Activated CD4-positive, alpha-beta T cell treated with anti-CD3 and anti-CD28 coated beads for 1 hour (primary cell): ENCODE results near the gene SRGAP1.

Experiments used
- DNase-seq: peaks from one replicate; pipeline ENCODE4 v3.0.0-alpha.2; 2020

SRGAP1 gene

DNA sequence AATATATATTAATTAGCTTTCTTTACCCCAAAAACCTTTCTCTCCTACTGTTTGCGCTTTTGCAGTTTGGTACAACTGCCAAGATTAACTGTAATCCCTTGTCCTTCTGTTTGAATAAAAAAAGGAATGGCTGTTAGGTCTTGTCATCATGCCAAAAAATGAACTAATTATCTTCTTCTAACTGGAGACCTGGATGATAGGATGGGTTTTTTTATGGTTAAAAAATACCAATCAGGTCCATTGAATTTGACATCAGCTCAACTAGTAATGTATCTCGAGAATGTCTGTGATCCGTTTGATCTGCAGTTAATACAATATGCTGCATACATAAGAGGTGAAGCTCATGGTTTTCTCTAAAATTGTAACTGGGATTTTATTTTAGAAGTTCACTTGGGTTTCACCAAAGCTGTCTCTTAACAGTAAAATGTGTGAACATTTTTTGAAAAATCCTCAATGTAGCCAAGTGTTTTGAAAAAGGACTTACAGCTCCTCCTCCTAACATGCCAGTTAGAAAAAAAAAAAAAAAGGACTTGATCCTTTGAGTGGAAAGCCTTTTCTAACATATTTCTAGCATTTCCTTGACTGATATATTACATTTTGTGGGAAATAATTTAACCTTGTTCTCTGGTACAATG is 96.8 kb downstream of the SRGAP1 start:
- no peak for DNase-seq

DNA sequence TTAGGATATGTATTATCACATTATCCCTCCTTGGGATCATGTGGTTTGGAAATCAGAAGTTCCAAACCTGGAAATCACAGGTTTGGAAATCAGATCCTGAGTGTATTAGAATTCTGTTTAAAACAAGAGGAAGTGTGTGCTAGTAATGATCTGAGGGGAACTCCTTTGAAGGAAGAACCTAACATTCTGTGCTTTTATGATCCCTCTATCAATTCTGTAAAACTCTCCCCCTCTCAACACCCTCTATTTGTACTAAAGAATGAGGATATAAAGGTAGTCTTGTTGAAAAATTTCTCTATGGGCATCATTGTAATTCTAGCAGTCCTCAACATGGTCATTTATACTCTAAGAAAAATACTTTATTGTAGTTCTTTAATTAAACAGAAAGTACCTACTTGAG is 97.4 kb downstream of the SRGAP1 start:
- no peak for DNase-seq

DNA sequence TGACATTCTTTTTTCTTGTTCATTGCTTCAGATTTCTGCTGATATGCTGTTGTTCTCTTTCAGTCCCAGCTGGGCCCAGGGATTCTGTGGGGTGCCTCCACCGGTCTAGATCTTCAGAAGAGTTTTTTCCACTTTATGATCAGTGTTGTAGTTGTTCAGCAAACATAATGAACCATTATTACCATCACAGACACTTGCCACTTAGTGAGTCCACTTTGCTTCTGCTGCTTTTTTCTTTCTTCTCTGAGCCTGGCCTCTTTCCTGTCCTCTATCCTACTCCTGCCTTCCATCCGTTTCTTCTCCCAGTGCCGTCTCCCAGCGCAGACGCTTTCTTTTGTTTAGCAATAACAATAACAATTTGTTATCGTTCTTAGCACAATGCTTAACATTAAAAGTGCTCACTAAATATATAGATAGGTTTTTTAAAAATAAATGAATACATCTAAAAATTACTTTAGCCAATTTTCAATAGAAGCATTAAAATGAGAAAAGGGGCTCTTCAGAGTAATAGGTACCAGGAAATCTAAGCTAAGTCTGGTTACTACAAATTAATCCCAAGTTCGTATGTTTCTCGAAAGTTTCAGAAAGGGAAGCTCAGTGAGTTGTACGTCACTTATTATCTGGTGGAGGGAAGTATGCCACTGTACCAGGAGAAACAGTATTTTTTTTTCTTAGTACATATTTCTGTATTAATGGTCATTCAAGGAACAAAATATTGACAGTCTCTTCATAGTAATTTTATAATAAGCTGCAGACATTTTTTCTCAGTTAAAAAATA is 98.2 kb downstream of the SRGAP1 start:
- DNase-seq: no peak

DNA sequence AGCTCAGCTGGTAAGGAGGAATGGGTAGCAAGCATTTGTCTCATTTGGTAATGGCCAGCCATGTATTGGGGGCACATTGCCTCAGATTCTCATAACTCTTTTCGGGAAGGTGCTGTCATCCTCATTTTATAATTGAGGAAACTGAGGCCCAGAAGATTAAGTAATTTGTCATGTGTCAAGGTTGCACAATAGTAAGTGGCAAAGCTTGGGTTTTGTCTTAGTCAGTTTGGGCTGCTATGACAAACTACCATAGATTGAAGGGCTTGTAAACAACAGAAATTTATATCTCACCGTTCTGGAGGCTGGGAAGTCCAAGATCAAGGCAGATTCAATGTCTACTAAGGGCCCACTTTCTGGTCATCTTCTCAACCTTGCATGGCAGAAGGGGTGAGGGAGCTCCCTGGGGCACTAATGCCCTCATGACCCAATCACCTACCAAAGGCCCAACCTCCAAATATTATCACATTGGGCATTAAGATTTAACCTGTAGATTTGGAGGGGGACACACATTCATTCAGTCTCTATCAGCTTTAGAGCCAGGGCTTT is 99.6 kb downstream of the SRGAP1 start:
- no peak for DNase-seq

DNA sequence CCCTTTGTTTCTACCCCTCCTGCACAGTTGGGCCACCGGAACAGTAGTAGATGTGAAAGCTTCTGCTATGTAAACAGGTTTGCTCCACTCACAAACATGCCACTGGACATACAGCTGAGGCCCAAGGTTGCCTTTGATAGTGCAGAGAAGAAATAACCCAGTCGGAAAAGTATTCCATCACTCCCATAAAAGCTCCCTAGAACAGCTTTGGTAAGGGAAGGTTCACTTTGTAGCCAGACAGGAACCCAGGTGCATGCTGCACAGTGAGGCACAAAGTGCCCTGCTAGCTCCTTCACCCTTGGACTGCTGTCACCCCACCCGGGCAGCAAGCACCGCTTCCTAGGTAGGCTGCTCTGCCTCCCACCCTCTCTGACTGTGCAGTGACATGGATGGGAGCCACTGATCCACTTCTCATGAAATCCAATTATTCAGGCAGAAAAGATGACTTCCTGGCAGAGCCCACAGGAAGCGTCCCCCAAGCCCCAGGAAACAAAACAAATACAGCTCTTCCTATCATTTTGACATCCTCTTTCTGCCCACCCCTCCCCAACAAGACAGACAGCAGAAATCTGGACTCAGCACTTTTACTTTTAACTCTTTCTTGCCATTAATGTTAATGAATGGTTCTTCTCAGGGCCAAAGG is 100.2 kb downstream of the SRGAP1 start:
- DNase-seq: no peak

DNA sequence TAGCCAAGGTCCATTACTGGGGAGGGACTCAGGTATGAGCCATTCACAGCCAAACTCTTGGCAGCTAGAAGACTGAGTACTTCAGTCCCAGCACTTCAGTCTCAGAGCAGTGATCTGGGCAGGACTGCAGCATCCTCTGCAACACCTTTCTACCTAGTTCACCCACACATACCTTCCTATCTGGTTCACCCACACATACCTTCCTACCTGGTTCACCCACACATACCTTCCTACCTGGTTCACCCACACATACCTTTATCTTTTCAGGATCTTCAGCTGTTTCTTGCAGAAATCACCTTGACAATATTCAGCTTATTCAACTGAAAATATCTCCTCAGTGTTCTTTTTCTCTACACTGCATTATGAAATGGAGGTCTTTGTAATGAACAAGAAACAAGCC is 101.3 kb downstream of the SRGAP1 start:
- no peak for DNase-seq

DNA sequence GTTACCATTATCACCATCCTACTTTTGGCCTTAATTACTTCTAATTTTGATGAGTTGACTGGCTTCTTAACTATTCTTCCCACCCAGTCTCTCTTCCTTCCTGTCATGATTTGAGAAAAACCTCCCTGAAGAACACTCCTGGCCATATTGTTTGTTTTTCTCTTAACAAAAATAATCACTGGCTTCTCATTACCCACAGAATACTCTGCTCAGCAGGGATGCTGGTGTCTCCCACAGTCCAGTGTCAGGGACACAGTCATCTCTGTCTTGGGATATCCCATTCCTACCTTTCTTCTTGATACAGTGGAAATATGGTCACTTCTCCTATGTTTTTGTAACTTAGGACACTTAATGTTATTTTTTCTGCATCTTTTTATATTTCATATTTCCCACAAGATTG is 103.7 kb downstream of the SRGAP1 start:
- DNase-seq: no peak

DNA sequence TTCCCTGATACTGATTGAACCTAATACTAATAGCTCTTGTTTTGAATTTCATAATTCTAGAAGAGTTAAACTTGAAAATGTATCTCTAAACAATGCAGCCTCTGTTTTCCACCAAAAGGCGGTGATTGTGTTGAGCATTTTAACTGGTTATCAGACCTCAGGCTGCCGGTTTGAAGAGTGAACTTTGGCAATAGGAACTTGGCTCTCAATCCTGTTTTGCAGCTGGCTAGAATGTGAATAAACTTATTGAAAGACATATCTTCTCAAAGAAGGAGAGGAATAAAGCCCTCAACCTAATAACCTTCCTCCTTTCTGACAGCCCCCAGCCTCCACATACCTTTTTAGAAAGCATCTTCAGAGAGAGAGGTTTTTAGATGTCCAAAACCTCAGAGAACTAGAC is 105.4 kb downstream of the SRGAP1 start:
- no peak for DNase-seq

DNA sequence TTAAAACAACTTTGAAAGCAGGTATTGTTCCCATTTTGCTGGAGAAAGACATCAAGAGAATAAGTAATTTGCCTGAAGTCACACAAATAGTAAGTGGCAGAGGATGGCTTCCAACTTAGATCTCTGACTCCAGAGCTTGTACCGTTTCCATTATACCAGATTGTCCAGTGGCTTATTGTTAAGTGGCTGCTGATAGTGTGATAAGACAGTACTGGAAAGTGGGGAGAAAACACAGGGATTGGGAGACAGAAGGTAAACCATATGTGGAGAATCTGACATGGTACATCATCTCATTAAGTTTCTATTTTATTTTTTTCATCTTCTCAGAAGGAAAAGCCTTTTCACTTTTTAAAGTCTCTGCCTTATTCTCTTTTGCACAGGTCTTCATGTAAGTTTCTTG is 108.5 kb downstream of the SRGAP1 start:
- no peak for DNase-seq

DNA sequence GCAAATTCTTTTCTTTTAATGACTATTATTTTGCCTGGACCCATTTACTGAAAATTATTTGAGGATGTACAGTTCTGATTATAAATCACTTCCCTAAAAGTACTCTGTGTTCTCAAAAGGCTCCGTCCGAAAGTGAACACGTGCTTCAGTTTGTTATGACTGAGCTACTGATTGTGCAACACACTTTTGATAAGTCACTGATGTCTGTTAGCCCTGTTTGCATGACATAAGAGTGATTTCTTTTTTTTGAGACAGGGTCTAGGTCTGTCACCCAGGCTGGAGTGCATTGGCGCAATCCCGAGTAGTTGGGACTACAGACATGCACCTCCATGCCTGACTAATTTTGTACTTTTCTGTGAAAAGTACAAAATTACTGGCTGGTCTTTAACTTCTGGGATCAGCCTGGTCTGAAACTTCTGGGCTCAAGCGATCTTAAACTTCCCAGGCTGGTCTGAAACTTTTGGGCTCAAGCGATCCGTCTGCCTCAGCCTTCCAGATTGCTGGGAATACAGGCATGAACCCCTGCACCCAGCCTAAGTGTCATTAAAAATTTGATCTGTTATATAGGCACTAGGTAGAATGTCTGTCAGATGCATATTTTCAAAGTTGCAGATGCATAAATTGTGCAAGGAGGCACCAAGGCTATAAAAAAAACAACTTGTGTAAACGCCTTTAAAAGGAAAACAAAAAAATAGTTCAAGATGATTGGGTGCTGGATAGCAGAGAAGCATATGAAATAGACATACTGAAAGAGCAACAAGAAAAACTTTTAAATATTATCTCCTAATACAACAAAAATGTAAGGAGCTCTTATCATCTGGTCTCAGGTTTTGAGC is 111.5 kb downstream of the SRGAP1 start:
- no peak for DNase-seq

DNA sequence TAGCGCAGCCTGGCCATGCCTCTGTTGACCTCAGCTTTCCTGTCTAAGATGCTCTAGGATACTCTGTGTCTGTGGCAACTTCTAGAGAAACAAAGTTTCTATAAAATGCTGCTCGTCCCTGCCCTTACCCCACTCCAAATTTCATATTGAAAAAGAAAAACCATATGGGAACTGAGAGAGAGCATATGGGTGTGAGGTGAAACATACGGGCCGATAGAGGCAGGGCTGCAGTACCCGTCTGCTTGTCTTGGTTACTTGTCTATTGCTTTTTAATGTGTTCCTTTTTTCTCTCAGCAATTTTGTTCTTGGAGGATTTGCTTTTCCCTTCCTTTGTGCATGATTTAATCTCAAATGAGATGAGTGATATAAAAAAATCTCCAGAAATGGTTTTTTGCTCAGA is 113.0 kb downstream of the SRGAP1 start:
- DNase-seq: no peak

DNA sequence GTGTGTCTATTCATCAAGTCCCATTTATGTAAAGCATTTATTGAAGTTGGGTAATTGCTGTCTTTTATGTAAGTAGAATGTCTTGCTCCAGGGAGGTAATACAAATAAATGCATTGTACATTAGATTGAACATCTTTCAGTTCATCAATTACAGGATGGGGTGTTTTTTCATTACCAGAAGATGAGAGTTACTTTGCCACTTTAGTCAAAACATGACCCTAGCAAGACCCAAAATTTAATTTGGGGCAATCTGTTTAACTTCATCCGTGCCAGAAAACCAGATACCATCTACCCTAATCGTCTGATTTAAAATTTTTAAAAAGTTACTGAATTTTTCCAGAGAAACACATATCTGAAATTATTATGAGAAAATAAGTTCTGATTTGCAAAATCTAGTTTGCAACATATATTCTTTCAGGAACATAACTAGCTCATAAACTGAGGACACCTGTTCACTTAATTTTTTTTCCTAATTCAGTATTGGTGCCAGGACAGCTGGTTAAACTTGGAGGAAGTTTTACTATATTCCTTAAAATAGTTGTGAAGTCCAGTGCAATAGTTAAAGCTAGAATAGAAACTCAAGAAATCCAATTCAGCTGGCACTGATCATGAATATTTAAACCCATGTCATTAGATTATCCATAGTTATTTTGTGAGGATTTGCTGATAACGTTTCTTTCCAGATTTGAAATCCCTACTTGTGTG is 114.5 kb downstream of the SRGAP1 start:
- no peak for DNase-seq

DNA sequence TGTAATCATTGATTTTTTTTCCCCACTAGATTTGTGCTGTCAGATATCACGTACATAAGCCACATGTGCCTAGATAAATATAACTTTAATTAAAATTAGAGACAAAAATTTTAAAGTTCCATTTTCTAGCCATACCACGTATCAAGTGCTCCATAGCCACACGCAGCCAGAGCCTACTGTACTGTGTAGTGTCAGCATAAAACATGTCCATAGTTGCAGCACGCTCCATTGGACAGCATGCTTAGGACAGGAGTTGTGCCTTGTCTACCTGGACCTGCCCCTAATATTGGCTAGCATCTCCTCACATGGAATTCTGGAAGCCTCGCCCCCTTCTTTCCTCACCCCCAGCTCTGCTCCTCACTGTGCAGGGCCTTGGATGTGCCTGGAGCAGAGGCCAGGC is 116.5 kb downstream of the SRGAP1 start:
- no peak for DNase-seq

DNA sequence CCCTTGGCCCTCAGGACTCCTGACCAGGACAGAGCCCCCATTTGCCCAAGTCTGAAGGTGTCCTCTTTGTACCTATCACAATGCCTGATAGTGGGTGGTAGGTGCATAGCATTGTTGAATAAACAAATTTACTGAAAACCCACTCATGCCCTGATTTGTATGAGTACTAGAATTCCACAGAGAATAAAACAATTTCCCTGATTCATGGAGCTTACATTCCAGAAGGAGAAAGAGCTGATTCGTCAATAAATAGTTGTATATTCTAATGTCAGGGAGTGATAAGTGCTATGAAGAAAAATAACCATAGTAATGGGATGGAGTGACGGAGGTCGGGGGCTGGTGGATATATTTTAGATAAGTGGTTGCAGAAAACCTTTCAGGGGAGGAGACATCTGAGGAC is 117.0 kb downstream of the SRGAP1 start:
- no peak for DNase-seq

DNA sequence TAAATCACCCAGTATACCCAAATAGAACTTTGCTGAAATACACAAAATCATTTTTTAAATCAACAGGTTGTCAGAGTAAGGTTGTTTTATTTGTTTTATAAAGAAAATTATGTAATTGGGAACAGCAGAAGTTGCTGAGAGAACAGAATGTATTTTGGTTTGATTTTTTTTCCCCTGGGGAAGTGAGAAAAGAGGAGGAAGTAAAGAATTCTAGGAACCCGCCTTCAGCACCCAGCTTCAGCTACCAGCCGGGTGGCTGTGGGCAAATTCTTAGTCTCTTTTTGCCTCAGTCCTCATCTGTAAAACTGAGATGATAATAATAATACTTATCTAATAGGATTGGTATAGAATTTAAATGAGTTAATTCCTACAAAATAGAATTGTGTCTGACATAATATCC is 119.4 kb downstream of the SRGAP1 start:
- DNase-seq: no peak

DNA sequence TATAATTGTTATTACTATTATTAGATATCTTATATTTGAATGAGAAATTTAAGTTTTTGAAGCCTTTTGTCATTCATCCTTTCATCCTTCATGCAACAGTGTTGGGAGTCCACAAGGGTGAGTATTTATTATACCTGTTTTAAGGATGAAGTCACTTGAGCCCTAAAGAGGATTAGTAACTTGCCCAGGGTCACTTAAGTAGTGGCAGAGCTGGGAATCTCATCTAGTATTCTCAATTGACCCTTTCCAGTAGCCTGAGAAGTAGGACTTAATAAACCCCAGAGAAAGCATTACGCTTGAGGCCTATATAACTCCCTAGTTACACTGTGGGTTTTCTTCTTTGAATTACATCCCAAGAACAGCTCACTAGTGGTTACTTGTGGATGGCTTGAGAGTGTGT is 119.8 kb downstream of the SRGAP1 start:
- DNase-seq: no peak

DNA sequence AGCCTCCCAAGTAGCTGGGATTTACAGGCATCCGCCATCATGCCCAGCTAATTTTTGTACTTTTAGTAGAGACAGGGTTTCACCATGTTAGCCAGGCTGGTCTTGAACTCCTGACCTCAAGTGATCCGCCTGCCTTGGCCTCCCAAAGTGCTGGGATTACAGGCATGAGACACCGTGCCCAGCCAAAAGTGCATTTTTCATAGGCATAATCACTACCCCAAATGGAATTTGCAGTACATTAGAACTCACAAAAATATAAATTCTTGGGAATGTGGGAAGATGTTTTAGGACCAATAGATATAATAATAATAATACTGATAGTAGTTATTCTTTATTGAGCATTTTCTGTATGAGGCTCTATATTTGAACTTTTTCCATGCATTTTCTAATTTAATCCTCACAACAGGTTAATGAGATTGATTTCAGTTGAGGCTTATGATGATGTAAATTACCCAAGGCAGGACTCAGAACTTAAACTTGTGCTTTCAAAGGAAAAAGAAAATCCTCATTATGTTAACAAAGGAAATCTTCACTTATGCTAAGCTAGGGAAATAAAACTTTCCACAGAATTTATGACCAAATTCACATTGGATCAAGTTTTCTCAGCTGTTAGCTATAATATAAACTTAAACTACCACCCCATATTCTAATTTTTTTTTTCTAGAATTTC is 121.6 kb downstream of the SRGAP1 start:
- no peak for DNase-seq

DNA sequence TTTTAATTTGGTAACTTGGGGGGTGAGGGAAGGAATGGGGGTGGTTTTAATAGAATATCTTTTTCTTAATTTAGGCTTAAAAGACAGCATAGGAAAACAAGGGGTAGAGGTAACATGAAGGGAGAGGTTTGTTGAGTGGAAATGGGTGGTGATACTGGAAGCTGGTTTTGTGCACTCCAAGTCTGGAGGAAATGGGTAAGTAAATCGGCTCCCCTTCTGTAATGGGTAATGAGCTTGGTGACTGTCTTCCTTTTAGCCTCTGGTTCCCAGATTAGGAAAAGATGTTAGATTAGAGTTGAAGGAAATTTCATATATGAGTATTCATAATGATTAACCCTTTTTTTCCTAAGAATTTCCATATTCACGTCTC is 122.1 kb downstream of the SRGAP1 start:
- DNase-seq: no peak

DNA sequence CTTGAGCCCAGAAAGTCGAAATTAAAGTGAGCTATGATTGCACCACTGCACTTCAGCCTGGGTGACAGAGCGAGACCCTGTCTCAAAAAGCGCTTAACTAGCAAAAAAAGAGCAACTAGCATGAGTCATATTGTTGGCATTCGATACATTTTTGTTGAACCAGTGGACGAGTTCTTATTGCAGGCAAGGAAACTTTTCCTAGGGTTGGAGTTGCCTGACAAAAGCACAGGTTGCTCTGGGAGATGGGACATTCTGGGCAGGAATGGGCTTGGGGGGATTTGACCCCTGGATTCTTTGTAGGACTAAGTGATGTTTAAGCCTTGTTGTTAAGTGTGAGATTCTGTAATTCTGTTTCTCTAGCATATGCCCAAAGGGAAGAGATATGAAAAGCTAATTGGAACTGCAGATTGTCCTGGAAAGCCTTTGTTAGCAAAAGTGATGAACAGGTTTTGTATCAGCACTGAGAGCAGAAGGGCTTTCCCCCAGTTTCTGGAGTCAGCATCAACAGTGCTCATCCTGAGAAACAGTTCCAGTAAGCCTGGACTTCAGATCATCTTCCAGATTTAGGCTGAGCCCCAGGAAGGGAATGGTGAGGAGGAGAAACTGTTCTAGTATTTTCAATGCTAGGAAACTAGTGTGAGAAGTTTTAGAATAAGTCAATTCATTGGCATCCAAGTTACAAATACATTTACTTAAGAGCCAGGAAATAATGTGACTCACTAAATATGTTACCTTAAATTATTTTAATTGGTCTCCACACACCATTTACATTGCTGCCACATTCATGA is 123.1 kb downstream of the SRGAP1 start:
- DNase-seq: no peak

DNA sequence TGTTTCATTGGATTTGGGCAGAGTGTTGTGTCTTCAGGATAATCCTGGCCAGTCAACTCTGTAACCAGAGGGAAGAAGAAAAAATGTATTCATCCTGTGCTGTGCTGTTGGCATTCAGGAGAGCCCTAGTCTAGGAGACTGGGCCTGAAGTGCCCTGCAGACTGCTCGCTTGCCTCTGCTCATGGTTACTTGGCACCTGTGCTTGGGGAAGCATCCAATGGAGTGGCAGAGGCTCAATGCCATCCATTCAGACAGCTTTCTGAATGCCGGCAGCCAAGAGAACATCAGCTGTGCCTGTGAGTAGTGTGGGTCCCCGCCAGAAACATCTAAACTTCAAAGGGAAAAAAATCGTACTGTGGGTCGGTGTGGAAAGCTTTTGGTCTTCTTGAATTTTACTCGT is 124.2 kb downstream of the SRGAP1 start:
- DNase-seq: no peak

DNA sequence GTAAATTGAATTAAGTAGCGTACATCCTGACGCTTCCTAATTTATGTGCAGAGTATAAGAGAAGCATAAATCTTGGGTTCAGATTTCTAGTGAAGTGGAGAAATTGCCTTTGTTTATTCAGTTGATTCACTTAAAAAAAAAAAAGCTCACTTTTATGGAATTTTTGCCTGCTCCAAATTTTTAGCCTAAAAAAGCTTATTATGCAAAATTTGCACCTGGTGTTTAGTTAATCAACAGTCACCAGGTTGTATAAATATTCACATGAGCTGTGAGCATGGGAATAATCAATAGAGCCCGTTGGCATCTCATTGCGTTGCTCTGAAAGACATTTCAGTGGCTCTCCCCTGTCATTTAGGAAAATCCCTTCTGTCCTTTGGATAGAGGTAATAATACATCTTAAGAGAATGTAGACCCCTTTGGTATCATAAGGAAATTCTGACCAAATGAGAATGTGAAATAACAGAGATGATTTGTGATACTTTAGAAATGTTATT is 132.4 kb downstream of the SRGAP1 start:
- no peak for DNase-seq
